Thymus (tissue), 11 donors: ENCODE measurements around the gene UBTD2. TPM values are rescaled to one million over a fixed set of nuclear protein-coding genes. Genes with fewer than 3 reads are reported as not detected.

Experiments used
- DNase-seq, 9 donors: peaks; one replicate each; pipeline ENCODE4 v3.0.0-alpha.2; 2013; ENCODE audit warnings: low spot score in 9 of 9, low read depth in 6 of 9, missing footprints in 1 of 9
- H3K27ac ChIP-seq, 2 donors: one replicate each; pipeline ENCODE4 v1.5.1; 2013; ENCODE audit warnings: control low read depth in 1 of 2, low read depth in 1 of 2, low read length in 1 of 2, mild to moderate bottlenecking in 1 of 2, moderate library complexity in 1 of 2
- H3K27me3 ChIP-seq, 2 donors: one replicate each; pipeline ENCODE4 v1.5.1; 2013; ENCODE audit warnings: low read length in 1 of 2; ENCODE audit not compliant: control insufficient read depth in 2 of 2, insufficient read depth in 1 of 2
- H3K36me3 ChIP-seq, 2 donors: one replicate each; pipeline ENCODE4 v1.5.1; 2013; ENCODE audit warnings: low read length in 1 of 2, mild to moderate bottlenecking in 1 of 2, moderate library complexity in 1 of 2; ENCODE audit not compliant: control insufficient read depth in 2 of 2, insufficient read depth in 2 of 2
- H3K4me1 ChIP-seq, 2 donors: one replicate each; pipeline ENCODE4 v1.5.1; 2013; ENCODE audit warnings: low read length in 2 of 2; ENCODE audit not compliant: control insufficient read depth in 2 of 2, insufficient read depth in 2 of 2
- H3K4me3 ChIP-seq, 2 donors: one replicate each; pipeline ENCODE4 v1.5.1; 2013; ENCODE audit warnings: low read length in 2 of 2, control low read depth in 1 of 2, mild to moderate bottlenecking in 1 of 2
- H3K9me3 ChIP-seq, 2 donors: one replicate each; pipeline ENCODE4 v1.5.1; 2013; ENCODE audit warnings: low read length in 1 of 2, mild to moderate bottlenecking in 1 of 2; ENCODE audit not compliant: control insufficient read depth in 2 of 2, insufficient read depth in 1 of 2
- WGBS: extraction: QIAGEN DNeasy Blood & Tissue Kit; methylation state at CpG from one replicate; pipeline ENCODE4 v1.1.7; 2013; 5-methylcytosine and 5-hydroxymethylcytosine counted together
- polyA plus RNA-seq: library from polyadenylated mRNA; stranded (reverse); fragments of 200-250 nt; gene quantifications from one replicate; pipeline ENCODE4 v1.2.3, GENCODE V29; 2013
- total RNA-seq: library from RNA; stranded (reverse); fragments of 120-200 nt; gene quantifications from one replicate; pipeline ENCODE4 v1.2.4, GENCODE V29; 2013
- donor health status: healthy.

The UBTD2 gene
- total and polyA plus RNA-seq, 2 donors, result 13.2 to 17.8 TPM

GRCh38 chr5:172177176-172177575 is 106.4 kb downstream of the UBTD2 start:
- no peak for DNase-seq
- H3K36me3 ChIP-seq, result peaks cover 8 to 15% of the 10 kb centered on the region in 2 donors
- H3K4me3 ChIP-seq, result no peak overlapping the region
- peaks cover 0 to 5% of the 10 kb centered on the region in 2 donors for H3K9me3 ChIP-seq
- 73% methylated on average over 7 of the region's 7 CpGs for WGBS
- H3K27me3 ChIP-seq, result no peaks in the 10 kb centered on the region
- H3K27ac ChIP-seq, result peak overlapping the region; percentile 56 to 78
- peaks cover 48 to 84% of the 10 kb centered on the region in 2 donors for H3K4me1 ChIP-seq

- Histone ChIP-seq H3K27me3 (no peaks in the 10 kb centered on the region), H3K9me3 (no peaks in the 10 kb centered on the region), H3K27ac (peak overlapping the region; percentile 91 to 92), H3K4me3 (peak overlapping the region; percentile 24 to 73), H3K4me1 (peaks cover 48 to 77% of the 10 kb centered on the region in 2 donors), H3K36me3 (peaks cover 9 to 18% of the 10 kb centered on the region in 2 donors)
- peak in 7 of 9 donors; percentile 83 to 96 (median 92) for DNase-seq
- 5% methylated on average over 7 of the region's 7 CpGs for WGBS
These were observed 108.3 kb downstream of the UBTD2 start for GRCh38 chr5:172175263-172175719.

- Histone ChIP-seq H3K9me3 (no peaks in the 10 kb centered on the region), H3K4me3 (peak overlapping the region in 1 of 2 donors; percentile 73), H3K27ac (peak overlapping the region; percentile 46 to 92), H3K27me3 (no peaks in the 10 kb centered on the region), H3K4me1 (peaks cover 32 to 64% of the 10 kb centered on the region in 2 donors), H3K36me3 (peaks cover 9 to 18% of the 10 kb centered on the region in 2 donors)
- DNase-seq, result peak in 1 of 9 donors; percentile 40
- WGBS, result 51% methylated on average over 12 of the region's 12 CpGs
These were observed 109.9 kb downstream of the UBTD2 start for GRCh38 chr5:172173564-172174153.

GRCh38 chr5:172172912-172173563 is 110.5 kb downstream of the UBTD2 start:
- peaks cover 26 to 61% of the 10 kb centered on the region in 2 donors for H3K4me1 ChIP-seq
- H3K36me3 ChIP-seq, result peaks cover 9 to 18% of the 10 kb centered on the region in 2 donors
- no peaks in the 10 kb centered on the region for H3K27me3 ChIP-seq
- 86% methylated on average over 12 of the region's 12 CpGs for WGBS
- peak overlapping the region; percentile 58 to 92 for H3K27ac ChIP-seq
- H3K4me3 ChIP-seq, result no peak overlapping the region
- DNase-seq, result no peak
- no peaks in the 10 kb centered on the region for H3K9me3 ChIP-seq

GRCh38 chr5:172171118-172171517 is 112.4 kb downstream of the UBTD2 start:
- DNase-seq, result no peak
- Histone ChIP-seq H3K27me3 (no peaks in the 10 kb centered on the region), H3K4me1 (peaks cover 11 to 43% of the 10 kb centered on the region in 2 donors), H3K9me3 (no peaks in the 10 kb centered on the region), H3K36me3 (peaks cover 10 to 17% of the 10 kb centered on the region in 2 donors), H3K4me3 (no peak overlapping the region), H3K27ac (no peak overlapping the region)
- WGBS, result 91% methylated on average over 8 of the region's 8 CpGs

- Histone ChIP-seq H3K4me3 (no peak overlapping the region), H3K9me3 (no peaks in the 10 kb centered on the region), H3K4me1 (peaks cover 10 to 43% of the 10 kb centered on the region in 2 donors), H3K27ac (no peak overlapping the region), H3K27me3 (no peaks in the 10 kb centered on the region), H3K36me3 (peaks cover 12 to 17% of the 10 kb centered on the region in 2 donors)
- 73% methylated on average over 9 of the region's 9 CpGs for WGBS
- no peak for DNase-seq
These were observed 113.3 kb downstream of the UBTD2 start for GRCh38 chr5:172170251-172170701.

GRCh38 chr5:172169216-172169615 is 114.3 kb downstream of the UBTD2 start:
- H3K27ac ChIP-seq, result no peak overlapping the region
- H3K4me3 ChIP-seq, result no peak overlapping the region
- no peaks in the 10 kb centered on the region for H3K9me3 ChIP-seq
- DNase-seq, result no peak
- peaks cover 13 to 44% of the 10 kb centered on the region in 2 donors for H3K4me1 ChIP-seq
- H3K36me3 ChIP-seq, result peaks cover 12 to 17% of the 10 kb centered on the region in 2 donors
- 97% methylated on average over 2 of the region's 2 CpGs for WGBS
- no peaks in the 10 kb centered on the region for H3K27me3 ChIP-seq

GRCh38 chr5:172168311-172168710 is 115.3 kb downstream of the UBTD2 start:
- 88% methylated on average over 8 of the region's 8 CpGs for WGBS
- Histone ChIP-seq H3K4me1 (peaks cover 9 to 38% of the 10 kb centered on the region in 2 donors), H3K27ac (no peak overlapping the region), H3K4me3 (no peak overlapping the region), H3K9me3 (no peaks in the 10 kb centered on the region), H3K36me3 (peaks cover 9 to 15% of the 10 kb centered on the region in 2 donors), H3K27me3 (no peaks in the 10 kb centered on the region)
- DNase-seq, result no peak

GRCh38 chr5:172167895-172168294 is 115.7 kb downstream of the UBTD2 start:
- Histone ChIP-seq H3K9me3 (no peaks in the 10 kb centered on the region), H3K36me3 (peaks cover 9 to 17% of the 10 kb centered on the region in 2 donors), H3K4me3 (no peak overlapping the region), H3K27me3 (no peaks in the 10 kb centered on the region), H3K27ac (no peak overlapping the region), H3K4me1 (peaks cover 9 to 35% of the 10 kb centered on the region in 2 donors)
- 97% methylated on average over 7 of the region's 7 CpGs for WGBS
- no peak for DNase-seq
